Cardiac fibroblast (primary cell): ENCODE measurements around the gene RAB31.

Source experiments
- DNase-seq, 2 donors: peaks; one replicate each; pipeline versions ENCODE4 v3.0.0 to v3.0.0-alpha.2; 2010; ENCODE audit warnings: low read depth in 2 of 2
- H3K4me3 ChIP-seq, 2 donors: replicated peaks in 1 of 2; 1 replicate in 1 of 2; 2 replicates in 1 of 2; pipeline ENCODE4 v1.5.1; 2011; ENCODE audit warnings: low read depth in 2 of 2, low read length in 2 of 2, mild to moderate bottlenecking in 2 of 2, moderate library complexity in 1 of 2
- CTCF ChIP-seq: IDR thresholded peaks from one replicate; pipeline ENCODE4 v1.5.1; 2011; ENCODE audit warnings: low read depth, mild to moderate bottlenecking, low read length, inconsistent platforms

The RAB31 gene

GRCh38 chr18:9683418-9684396, 24.4 kb upstream of the RAB31 start:
- TF ChIP-seq CTCF: peak; percentile 68
- DNase-seq: peak; percentile 88 to 90
- no peak overlapping the region for H3K4me3 ChIP-seq

DNA sequence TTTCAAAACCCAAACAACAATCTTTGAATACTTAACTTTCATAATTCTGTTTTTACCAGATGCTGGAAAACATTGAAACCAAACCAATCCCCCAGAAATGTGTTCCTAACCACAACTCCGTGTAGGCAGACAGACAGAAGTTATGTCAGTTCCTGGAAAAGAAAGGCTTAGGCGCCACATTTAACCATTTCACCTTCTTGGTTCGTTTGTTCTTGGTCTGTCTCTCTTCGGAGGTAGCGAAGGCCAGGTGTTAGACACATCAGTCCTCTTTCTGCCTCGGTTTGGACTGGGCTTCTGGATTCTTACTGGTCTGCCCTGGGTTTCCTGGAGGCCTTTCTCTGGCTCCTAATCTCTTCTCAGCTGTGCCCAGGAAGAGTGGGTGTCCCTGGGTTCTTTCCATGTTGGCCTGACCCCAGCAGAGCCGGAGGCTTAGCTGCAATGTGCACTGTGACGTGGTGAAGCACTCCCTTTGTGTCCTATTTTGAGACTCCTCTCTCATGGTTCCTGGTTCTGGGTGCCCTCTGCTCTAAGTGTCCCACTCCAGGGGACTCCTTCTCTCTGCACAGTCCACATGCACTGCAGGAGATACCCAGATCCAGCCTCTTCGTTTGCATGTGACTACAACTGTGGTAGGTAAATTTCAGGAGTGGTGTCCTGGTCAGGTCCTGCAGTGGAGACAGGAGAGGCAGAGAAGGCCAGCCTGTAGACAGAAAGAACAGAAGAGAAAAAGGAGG, 23.1 kb upstream of the RAB31 start:
- DNase-seq: peak; percentile 65 to 75
- TF ChIP-seq CTCF: no peak
- no peak overlapping the region for H3K4me3 ChIP-seq

DNA sequence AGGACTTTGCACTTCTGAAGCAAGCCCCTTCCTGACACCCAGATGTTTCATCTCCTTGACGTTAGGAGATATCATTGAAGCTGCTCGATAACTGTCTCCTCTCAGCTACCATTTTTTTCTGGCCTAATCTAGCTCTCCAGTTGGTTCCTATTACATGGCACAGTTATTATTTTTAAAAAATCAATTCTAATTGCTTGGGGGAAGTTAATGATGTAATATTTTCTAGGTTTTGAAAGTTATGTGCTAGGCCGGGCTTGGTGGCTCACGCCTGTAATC, 22.5 kb upstream of the RAB31 start:
- no peak for TF ChIP-seq CTCF
- DNase-seq: no peak
- no peak overlapping the region for H3K4me3 ChIP-seq

DNA sequence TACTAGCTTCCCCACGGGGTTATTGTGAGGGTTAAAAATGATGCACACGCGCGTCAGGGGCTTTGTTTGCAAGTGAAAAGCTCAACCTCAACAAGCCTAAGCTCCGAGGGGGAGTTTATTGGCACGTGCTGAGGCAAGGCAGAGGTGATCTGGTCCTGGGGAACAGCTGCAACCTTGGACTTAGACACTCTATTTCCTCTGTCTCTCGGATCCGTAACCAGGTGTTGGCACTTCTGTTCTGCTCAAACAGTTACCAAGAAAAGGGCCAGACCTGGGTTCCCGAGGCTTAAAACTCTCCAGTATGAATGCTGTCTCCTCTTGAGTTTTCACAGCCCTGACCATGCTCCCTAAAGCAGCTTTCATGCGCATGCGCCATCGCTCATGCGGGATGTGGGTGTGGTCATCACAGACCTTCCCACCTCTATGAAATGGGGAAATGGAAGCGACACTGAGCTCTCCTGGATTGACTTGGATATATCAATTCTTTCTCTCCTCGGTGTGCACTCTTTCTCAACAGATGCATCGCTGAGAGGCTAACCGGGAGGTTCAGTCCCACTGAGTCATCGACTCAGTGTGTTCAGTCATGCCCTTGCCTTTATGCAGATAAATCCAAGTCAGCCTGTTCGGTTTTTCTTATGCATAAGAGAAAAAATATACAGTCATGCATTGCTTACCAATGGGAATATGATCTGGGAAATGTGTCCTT, 19.9 kb upstream of the RAB31 start:
- no peak for TF ChIP-seq CTCF
- no peak overlapping the region for H3K4me3 ChIP-seq
- DNase-seq: peak; percentile 40 to 59

GRCh38 chr18:9689253-9689652, 18.8 kb upstream of the RAB31 start:
- TF ChIP-seq CTCF: no peak
- no peak overlapping the region for H3K4me3 ChIP-seq
- DNase-seq: no peak

DNA sequence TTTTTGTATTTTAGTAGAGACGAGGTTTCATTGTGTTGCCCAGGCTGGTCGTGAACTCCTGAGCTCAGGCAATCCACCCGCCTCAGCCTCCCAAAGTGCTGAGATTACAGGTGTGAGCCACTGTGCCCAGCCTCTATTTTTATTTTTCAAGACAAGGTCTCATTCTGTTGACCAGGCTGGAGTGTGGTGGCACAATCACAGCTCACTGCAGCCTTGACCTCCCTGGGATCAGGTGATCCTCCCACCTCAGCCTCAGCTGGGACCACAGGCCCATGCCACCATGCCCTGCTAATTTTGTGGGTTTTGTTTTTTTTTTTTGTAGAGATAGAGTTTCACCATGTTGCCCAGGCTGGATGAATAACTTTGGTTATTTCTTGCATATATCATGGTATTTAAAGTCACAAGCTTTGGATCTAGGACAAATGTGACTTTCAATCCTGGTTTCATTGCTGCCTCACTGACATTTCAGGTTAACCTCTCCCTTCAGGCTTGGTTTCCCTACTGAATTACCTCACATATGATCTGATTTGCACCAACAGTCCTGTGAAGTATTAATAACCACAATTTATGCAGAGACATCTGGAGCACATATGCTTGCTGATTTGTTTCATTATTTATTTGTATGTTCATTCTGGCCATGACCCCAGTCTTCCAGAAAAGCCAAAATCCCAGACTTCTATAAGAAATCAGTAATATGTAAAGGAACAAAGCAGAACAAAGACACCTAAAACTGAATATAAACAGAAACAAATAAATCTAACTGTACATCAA, 17.5 kb upstream of the RAB31 start:
- TF ChIP-seq CTCF: no peak
- no peak overlapping the region for H3K4me3 ChIP-seq
- DNase-seq: no peak
